ENCODE measurements around the gene EBF4.

- TF ChIP-seq CTCF (IDR thresholded peaks at IDR 0.05; ENCODE audit: insufficient read depth, low read length, poor library complexity, severe bottlenecking) = no peak
- no peak for TF ChIP-seq EZH2phosphoT487 (conservative IDR thresholded peaks at IDR 0.05; ENCODE audit: low read length)
Observed at GRCh38 chr20:2800521-2801285, 108.1 kb downstream of the EBF4 start, which contains the start of gene CPXM1.

Measured in SU-DHL-6 (cell line).